Measurements from ENCODE around the gene BEGAIN.
A peak's percentile ranks its signal among the peaks of the same experiment; 100 is the strongest.

The BEGAIN gene, protein sequence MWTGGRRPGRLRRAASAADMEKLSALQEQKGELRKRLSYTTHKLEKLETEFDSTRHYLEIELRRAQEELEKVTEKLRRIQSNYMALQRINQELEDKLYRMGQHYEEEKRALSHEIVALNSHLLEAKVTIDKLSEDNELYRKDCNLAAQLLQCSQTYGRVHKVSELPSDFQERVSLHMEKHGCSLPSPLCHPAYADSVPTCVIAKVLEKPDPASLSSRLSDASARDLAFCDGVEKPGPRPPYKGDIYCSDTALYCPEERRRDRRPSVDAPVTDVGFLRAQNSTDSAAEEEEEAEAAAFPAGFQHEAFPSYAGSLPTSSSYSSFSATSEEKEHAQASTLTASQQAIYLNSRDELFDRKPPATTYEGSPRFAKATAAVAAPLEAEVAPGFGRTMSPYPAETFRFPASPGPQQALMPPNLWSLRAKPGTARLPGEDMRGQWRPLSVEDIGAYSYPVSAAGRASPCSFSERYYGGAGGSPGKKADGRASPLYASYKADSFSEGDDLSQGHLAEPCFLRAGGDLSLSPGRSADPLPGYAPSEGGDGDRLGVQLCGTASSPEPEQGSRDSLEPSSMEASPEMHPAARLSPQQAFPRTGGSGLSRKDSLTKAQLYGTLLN

DNA sequence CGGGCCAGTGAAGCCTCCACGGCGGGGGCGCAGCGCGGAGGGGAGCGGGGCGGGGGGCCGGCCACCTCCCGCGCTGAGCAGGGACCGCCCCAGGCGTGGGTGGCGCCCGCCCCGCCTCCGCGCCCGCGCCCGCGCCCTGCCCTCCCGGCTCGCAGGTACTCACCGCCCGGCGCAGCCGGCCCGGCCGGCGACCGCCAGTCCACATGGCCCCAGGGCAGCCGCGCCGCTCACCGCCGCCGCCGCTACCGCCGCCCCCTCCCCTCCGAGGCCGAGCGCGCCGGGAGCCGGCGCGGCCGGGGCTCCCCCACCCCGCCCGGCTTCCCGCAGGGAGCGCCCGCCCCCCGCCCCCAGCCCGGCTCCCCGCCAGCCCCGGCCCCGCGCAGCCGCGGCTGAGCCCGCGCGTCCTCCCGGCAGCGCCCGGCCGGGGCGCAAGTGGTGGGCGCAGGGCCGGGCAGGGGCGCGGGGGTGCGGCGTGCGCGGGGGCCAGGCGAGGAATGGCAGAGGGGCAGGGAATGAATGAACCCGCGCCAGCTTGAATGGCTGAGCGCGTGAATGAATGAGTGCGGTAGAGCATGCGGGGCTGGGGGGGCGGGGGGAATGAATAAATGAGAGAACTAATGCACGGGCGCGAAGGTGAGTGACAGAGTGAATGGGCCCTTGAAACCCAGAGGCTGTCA, at the start of gene BEGAIN:
BEGAIN (minus strand) TSS at position 332 of the 677 bp plus-strand sequence; CDS start at position 205, 127 bp downstream.
- no peak for DNase-seq

DNA sequence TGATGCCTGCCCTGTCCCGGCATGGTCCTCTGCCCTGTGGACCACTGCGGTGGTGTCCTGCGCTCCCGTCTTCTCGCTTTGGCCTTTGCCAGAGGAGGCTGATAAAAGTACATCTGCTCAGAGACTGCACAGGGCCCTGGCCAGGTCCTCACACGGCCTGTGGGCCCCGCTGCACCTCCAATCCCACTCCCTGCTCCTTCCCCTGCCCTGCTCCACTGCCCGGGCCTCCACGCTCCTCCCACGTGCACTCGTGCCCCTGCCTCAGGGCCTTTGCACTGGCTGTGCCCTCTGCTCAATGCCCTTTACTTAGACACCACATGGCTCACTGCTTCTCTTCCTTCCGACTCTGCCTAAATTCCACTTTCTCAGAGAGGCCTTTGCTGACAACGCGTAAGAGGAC, 49.3 kb upstream of the BEGAIN start:
- no peak for DNase-seq

DNA sequence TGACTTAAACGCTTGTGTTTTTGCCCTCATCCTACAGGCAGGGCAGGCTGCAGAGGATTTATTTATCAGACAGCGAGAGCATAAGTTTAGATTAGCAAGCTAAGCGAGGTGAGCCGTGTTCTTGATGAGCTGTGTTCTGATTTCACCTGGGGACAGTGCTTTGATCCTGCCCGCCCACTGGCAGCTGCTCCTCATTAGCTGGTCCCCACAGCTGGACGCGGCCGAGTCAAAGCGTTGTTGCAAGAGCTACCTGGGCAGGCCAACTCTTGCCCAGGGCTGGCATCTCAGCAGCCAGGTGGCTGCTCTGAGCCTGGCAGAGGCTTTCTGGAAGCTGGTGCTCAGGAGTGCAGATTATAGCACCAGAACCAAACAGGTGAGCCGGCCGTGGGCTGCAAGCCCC, 46.8 kb upstream of the BEGAIN start:
- DNase-seq: no peak

DNA sequence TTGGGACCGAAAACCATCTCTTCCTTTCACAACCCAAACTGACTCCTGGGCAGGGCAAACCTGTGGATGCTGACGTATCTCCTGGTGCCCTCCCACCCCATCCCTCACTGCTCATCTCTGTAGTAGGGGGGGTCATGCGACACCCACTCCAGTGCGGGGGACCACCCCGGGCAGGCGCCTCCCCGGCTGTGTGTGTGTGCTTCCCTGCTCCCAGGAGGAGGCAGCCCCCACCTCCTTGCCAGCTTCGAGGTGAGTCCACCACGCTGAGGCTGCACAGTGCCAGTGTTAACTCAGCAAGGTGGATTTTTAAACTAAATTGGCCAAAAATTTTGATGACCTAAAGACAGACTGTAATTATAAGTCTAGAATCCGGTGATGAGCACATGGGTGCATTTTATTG, 46.2 kb upstream of the BEGAIN start:
- DNase-seq: no peak

DNA sequence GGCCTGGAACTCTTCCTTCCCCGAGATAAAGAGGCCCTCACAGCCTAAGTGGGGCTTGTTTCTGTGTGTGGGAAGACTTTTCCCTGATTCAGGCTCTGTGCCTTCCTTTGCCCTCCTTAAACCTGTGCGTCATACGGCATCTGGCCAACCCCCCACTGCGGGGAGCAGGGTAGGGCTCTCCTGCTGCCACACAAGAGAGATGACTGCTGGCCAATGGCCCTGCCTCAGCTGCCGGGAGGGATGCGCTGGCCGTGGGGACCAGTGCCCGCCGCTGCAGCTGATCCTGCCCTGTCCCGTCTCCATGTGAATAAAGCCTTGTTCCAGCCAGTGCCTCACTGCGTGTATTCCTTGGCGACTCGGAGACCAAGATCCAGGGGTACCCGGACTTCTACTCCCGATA, 42.5 kb upstream of the BEGAIN start:
- DNase-seq: no peak

DNA sequence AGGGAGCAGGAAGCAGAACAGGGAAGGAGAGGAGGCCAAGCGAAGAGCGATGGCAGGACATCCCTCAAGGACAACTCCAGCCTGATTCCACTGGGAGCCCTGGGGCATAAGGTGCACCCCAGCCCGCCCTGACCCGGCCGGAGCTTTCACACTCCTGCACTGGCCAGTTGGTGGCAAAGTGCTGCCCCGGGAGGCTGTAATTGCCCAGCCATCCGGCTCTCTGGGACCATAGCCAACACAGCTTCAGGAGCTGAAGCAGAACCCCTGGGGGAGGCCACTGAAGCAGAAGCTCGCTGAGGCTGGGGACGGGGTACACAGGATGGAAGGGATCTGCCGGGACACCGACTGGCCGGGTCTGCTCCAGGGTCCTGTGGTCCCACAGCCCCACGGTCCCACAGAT, 41.9 kb upstream of the BEGAIN start:
- DNase-seq: no peak

DNA sequence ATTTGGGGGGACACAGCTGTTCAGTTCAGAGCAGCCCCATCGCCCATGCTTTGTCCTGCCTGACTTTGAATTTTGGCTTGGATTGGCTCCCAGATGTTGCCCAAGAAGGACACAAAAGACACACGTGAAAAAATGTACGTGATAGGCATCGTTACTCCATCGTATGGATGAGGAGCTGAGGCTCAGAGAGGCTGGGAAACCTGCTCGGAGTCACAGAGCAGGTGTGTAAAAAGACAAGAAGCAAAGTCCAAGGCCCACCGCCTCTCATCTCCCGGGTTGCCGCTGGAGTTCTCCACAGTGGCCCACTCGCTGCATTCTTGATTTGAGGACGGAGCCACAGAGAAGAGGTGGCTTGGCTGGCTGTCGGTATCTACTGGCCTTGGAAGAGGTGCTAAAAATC, 41.0 kb upstream of the BEGAIN start:
- DNase-seq: no peak

DNA sequence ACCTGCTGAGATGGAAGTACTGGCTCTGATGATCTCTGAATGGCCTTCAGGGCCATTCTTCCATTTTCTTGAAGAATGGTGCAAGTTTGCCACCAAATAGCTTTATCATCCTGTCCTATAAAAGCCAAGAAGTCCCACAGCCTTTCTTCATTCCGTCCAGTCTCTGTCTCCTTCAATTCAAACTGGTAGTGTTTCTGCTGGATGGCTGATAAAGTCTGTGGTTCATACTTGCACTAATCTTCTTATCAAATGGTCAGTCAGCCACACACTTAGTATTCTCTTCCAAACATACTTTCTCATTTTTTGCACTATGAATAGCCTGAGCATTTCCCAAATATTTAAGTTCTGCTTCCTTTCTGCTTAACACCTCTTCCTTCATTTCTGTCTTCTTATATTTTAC, 39.4 kb upstream of the BEGAIN start:
- peak; percentile 66 for DNase-seq

DNA sequence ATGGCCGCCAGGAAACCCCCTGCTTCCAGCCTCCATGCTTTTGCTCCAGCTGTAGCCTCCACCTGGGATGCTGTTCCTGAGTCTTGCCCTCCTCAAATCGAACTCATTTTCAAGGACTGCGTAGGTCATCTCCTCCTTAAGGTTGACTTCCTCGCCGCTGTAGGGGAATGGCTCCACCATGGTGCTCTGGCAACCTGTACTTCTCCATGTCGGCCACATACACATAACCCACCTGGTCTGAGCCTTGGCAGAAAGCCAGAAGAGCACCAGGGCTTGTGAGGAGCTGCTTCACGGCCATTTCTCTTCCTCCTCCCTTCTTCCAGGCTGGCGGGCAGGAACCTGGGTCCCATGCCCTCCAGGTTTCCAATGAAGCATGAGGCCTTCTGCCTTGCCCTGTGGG, 36.7 kb upstream of the BEGAIN start:
- DNase-seq: no peak

DNA sequence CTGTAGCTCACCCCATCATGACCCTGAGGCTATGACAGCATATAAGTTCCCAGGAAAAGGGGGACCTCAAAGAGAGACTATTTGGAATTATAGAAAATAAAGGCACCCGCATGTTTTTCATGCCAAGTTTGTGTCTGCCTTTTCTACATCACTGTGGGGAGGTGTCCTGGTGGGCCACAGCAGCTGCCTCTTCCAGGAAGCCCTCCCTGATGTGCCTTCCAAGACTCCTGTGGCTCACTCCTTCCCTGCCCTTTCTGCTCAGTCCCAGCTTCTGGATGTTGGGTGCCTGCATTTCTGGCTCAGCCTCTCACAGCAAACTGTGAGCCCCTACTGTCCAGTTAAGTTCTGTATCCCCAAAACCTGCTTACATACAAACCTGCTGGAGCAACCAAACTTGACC, 36.3 kb upstream of the BEGAIN start:
- no peak for DNase-seq

DNA sequence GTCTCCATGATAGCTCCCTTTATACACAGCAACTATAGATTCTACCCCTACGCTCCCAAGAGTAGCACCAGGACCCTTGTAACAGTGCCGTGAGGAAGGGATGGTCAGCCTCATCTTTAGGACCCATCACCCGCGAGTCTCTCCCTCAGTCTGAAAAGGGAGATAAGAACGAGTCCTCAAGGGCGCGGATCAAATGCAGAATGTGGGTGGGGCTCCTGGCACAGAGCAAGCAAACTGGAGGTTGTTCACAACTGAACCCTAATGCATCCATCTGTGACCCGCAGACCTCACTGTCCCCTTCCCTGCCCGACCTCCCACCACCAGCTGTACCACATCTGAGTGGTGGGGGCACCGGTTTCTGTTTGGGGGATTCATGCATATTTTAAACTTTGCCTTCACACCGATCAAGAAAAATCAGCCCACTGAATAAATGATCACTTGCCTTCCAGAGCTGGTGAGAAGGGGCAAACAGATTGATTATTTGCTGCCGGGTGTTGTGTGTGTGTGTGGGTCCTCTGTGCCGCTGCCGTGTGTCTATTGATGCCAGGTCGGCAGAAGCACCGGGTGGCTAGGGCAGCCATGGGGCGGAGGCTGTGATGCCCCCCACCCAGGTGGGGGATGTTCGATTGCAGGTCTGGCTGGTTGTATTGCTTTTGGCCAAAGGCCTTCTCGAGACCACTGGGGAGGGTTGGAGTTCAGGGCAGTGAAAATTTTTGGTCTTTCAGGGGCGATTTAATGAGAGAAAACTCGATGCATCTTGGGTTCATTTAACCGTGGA, 35.7 kb upstream of the BEGAIN start:
- peak; percentile 20 for DNase-seq

DNA sequence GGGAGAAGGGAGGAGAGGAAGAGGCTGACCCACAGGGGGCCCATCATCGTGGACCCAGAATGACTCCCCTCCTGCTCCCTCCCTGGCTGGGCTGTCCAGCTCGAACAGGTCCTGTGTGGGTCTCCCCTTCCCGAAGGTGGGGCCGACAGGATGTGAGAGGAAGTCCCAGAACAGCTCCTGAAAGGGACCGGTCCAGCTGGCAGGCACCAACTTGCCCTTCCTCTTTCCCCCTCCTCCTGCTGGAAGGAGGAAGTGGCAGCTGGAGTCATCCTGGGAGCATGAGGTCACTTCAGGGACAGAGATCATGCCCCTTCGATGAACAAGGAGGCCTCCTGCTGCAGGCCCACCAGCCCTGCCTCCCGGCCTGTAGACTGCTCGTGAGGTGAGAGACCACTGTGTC, 35.0 kb upstream of the BEGAIN start:
- DNase-seq: peak; percentile 33

DNA sequence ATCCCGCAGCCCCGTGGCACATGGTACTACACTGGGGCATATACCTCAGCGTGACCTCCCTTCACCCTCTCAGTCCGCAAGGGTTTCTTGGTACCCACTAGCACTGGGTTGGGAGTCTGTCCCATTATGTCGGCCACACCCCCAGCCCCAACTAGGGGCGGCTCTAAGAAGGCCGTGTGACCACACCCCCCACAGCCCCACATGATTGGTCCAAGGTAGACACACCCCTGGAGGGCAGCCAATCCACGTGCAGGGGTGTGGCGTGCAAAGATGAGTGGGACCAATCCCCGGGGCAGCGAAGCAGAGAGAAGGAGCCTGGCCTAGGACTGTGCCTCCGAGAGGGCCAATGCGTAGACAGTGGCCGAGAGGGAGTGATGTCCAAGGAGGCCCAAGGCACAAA, 34.6 kb upstream of the BEGAIN start:
- DNase-seq: peak; percentile 28

DNA sequence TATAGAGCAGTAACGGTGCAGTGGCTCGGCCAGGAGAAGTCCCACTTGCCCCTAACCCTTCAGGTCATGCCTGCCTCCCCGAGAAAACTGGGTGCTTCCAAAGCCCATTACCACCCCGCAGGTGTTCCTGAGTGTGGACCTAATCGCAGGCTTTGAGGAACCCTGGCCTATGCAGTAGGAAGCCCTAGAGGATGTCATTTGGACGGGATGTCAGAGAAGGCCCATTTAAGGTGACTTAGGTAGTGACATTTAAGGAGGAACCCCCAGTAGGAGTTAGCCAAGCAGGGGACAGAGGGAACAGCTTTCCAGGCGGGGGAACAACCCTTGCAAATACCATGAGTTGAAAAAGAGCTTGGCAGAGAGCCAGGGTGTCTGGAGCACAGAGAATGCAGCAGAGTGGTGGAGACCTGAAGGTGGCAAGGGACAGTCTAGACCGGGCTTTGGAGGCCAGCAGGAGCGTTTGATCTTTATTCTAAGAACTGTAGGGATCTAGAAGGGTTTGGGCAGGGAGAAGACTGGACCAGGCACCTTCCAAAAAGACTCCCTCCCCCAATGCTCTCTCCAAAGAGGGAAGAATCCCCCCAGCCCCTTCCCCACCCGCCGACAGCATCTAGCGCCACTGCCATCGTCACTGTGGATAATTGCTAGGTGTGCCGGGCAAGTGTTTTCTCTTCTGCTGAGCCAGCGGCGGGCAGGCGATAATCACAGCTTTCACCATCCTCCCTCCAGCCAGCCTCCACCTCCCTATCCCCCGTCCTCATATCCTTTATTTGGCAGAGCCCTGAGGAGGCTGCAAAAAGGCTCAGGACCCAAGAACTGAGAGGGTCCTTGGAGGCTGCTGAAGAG, 33.3 kb upstream of the BEGAIN start:
- DNase-seq: no peak

DNA sequence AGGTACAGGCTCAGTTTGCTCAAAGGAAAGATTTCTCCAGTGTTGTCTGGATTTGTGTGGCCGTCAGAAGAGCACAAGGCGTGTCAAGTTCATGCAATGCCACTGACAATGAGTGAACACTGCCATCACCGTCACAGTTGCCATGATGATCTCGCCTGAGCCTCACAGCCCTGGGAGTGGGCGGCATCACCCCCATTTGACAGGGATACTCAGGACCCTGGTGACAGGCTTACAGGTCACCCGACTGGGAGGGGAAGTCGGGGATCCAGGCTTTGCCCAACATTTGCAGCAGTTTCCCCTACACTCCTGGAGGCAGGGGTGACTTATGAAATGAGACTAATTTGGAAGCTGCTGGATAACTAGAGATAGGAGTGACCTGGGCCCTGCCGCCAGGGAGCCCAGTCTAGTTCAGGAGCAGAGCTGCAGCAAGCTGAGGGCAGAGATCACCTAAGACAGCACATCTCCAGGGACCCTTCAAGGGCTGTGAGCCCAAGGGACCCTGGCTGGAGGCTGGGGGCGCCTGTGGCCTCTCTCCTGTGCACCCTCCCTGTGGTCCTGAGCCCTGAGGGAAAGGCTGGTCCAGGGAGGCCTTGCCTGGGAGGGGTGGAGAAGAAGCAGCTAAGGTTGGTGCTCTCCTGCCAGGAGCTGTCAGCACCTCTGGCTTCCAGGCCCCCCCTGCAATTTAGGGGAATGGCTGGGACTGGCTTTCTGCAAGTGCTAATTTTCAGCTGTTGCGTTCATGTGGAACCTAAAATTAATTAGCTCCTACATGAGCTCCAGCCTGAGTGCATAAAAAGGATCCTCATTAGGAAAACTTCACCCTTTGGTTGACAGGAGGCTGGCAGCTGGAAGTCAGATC, 32.4 kb upstream of the BEGAIN start:
- DNase-seq: no peak

DNA sequence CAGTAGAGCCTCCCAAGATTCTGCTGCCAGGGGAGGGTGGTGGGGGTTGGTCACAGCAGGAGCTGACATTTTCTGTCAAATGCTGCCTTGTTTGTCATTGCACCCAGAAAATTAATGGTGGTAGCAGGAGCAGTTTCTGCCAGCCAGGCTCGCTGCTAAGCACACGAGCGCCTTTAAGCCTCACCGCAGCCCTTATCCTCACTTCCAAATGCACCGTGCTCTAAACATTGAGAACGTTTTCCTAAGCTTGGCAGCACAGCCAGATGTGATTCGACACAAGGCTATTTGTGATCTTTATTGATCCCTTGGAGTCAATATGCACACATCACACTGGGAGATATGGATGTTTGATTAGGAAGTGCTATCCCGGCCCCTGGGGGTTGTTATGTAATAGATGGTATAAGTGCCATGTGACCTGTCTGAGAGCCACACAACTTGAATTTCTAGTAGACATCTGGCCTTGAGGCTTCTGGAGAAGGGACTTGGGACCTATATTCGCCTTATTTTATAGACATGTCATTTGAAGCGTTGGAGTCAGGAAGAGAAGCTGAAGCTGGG, 31.6 kb upstream of the BEGAIN start:
- DNase-seq: no peak

DNA sequence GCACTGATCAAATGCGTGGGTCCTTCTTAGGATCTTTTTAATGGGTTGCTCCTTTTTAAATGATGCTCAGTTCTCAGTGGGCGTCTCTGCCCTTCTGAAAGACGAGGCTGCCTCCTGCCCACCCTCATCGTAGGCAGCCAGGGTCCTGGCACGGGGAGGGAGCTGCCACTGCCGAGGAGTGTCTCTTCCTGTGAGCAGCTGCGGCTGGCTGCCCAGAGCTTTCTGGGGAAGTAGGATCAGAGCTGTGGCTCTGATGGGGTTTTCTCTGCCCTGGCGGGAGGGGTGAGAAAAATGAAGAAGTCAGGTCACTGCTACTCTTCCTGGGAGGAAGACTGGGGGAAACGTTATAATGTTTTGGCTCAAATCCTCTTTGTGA, 31.1 kb upstream of the BEGAIN start:
- peak; percentile 24 for DNase-seq

DNA sequence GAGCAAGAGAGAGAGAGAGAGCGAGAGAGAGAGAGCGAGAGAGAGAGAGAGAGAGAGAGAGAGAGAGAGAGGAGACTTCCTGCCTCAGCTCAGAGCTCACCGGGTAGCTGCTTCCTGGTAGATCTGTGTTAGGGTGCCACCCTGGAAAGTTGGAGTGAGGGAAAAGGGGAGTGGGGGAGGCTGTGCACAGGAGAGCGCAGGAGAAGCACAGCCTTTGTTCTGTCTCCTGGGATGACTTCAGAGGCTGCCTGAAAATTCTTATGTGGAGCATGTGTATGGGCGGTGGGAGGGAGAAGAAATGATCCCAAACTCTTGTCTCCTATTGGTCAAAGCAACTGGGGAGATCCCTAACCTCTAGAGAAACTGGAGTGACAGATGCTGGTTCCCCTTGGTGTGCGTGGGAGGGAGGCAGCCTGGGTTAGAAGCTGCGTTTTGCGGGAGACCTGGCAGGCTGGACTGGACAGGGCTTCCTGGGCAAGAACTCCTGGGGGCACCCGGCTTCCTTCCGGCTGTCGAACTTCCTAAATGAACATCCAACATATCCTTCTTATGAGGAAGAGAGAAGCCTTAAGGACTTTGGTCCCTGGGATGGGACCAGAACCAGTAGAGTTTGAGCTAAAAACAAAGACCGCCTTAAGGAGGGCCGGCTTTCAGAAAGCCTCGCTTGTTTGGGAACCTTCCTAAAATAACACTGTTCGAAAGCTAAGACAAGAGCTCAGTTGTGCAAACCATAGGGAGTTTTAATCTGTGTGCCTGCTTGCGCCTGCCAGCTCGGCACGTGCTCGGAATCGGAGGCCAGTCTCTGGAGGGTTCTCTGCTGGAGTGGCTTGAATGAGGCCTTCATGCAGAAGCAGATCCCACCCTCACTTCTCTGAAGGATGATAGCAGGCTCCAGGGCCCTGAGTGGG, 30.4 kb upstream of the BEGAIN start:
- DNase-seq: no peak

DNA sequence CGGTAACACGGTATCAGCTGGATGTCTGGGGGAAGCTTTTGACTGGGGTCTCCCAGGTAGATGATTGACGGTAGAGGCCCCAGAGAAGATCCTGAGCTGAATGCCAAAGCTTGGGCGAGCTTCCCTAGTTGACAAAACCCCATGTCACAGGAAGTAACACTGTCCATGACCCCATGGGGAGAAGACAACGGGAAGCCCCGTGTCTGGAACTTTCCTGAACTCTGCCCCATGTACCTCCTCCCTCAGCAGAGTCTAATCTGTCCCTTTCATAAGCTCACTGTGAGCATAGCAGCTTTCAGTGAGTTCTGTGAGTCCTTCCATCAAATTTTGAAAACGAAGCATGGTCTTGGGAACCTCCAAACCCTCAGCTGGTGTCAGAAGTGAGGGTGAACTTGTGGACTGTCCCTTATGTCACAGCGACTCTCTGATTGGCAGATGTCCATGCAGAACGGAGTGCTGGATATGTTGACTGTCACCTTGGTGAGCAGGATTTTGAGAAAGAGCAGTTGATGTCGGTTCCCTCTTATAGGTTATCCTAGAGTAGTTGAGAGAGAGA, 29.7 kb upstream of the BEGAIN start:
- no peak for DNase-seq
